ENCODE data around the gene CCDC27. TPM values are rescaled to one million over a fixed set of nuclear protein-coding genes. Genes with fewer than 3 reads are reported as not detected.

Gene CCDC27
- total RNA-seq, 1 experiment from 2014 or later: not detected

DNA sequence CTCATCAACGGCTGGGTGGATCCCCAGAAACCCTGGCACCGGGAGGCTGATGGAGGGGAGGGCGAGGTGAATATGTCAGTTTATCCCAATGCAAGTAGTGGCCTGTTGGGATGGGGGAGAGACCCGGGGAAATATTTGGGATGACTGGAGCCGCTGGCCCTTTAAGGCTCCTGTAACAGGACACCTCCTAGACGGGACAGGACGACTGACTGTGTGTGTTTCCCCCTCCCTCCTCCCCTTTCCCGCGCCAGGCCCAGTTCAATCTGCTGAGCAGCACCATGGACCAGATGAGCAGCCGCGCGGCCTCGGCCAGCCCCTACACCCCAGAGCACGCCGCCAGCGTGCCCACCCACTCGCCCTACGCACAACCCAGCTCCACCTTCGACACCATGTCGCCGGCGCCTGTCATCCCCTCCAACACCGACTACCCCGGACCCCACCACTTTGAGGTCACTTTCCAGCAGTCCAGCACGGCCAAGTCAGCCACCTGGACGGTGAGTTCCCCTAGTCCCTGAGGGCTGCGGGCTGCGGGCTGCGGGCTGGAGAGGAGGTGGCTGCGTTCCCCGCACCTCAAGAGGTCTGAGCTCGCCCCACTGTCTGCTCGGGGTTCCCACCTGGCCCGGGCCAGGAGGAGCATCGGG lies 44.8 kb upstream of the CCDC27 start:
- H3K27ac Mint-ChIP-seq (ENCODE audit: unreplicated experiment): no peak overlapping the region
- no TSS peak for BruUV-seq (replicated peaks)

DNA sequence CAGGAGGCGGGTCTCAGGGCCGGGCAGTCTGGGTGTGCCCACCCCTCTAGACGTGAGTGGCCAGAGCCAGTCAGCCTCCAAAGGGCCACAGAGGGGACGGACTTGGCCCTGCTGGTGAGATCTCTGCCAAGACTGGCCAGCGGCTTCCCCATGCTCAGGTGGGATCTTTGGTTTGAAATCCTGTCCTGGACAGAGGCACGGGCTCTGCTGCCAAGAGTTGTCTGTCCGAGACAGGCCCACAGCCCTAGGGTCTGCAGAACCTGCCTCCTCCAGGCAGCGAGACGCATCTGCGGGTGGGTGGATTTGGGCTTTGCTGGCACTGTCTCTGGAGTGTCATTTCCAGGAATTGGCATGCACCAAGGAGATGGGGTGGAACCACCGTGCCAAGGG lies 44.3 kb upstream of the CCDC27 start:
- Mint-ChIP-seq H3K9me3 (ENCODE audit: unreplicated experiment) (no peaks in the 10 kb centered on the region), H3K4me3 (ENCODE audit: unreplicated experiment) (no peak overlapping the region), H3K36me3 (ENCODE audit: insufficient read depth, unreplicated experiment) (no peaks in the 10 kb centered on the region), H3K27me3 (ENCODE audit: insufficient read depth, unreplicated experiment) (no peaks in the 10 kb centered on the region), H3K4me1 (ENCODE audit: low read depth, unreplicated experiment) (no peaks in the 10 kb centered on the region), H3K27ac (ENCODE audit: unreplicated experiment) (no peak overlapping the region)
- ChIA-PET POLR2A (no interaction called here), CTCF (no interaction called here)
- no peak overlapping the region for H3K4me3 ChIP-seq (ENCODE audit: low read depth, low read length)
- H3K9me3 ChIP-seq: no peaks in the 10 kb centered on the region
- no TSS peak for BruUV-seq (replicated peaks)
- DNase-seq: no peak
- intact Hi-C loops (cut with micrococcal nuclease; ENCODE audit: unreplicated experiment): no loop called here
- no peaks in the 10 kb centered on the region for H3K27me3 ChIP-seq (replicated peaks; ENCODE audit: control insufficient read depth, insufficient read depth, low read length)
- H3K4me1 ChIP-seq: no peaks in the 10 kb centered on the region
- no peak for TF ChIP-seq CTCF (IDR thresholded peaks at IDR 0.05; ENCODE audit: insufficient read depth in 1 of 2, low read depth in 1 of 2, low read length in 1 of 2, severe bottlenecking in 1 of 2, unreplicated experiment in 1 of 2)
- no peaks in the 10 kb centered on the region for H3K36me3 ChIP-seq (ENCODE audit: control insufficient read depth, insufficient read depth, low read length)

More for the DNA sequence above, 44.8 kb upstream of the CCDC27 start:
- DNase-seq: no peak
- Histone ChIP-seq H3K9me3 (no peaks in the 10 kb centered on the region), H3K4me3 (ENCODE audit: low read depth, low read length) (no peak overlapping the region), H3K27me3 (replicated peaks; ENCODE audit: control insufficient read depth, insufficient read depth, low read length) (no peaks in the 10 kb centered on the region), H3K4me1 (no peaks in the 10 kb centered on the region), H3K36me3 (ENCODE audit: control insufficient read depth, insufficient read depth, low read length) (no peaks in the 10 kb centered on the region)
- no peaks in the 10 kb centered on the region for H3K9me3 Mint-ChIP-seq (ENCODE audit: unreplicated experiment)
- no peak for TF ChIP-seq CTCF (IDR thresholded peaks at IDR 0.05; ENCODE audit: insufficient read depth in 1 of 2, low read depth in 1 of 2, low read length in 1 of 2, severe bottlenecking in 1 of 2, unreplicated experiment in 1 of 2)
- H3K36me3 Mint-ChIP-seq (ENCODE audit: insufficient read depth, unreplicated experiment): no peaks in the 10 kb centered on the region
- ChIA-PET POLR2A (no interaction called here), CTCF (no interaction called here)
- H3K27me3 Mint-ChIP-seq (ENCODE audit: insufficient read depth, unreplicated experiment): no peaks in the 10 kb centered on the region
- H3K4me1 Mint-ChIP-seq (ENCODE audit: low read depth, unreplicated experiment): no peaks in the 10 kb centered on the region
- H3K4me3 Mint-ChIP-seq (ENCODE audit: unreplicated experiment): no peak overlapping the region
- intact Hi-C loops (cut with micrococcal nuclease; ENCODE audit: unreplicated experiment): no loop called here

DNA sequence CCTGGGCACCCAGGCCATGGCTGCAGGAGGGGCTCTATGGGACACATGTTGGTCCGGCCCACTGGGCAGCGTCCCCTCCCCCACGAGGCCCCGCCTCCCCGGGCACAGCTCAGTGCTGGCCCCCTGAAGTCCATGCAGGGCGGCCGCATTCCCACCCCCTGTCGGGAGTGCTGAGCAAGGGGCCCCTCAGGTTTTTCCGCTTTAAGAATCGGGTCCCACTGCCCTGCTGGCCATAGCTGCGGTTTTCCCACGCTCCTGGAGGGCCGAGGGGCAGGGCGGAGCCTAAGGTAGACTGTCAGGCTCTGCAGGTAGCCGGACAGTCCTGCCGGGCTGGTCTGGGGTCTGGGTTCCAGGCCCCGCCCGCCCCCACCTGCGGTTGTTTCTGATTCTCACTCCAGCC lies 43.5 kb upstream of the CCDC27 start:
- CTCF ChIA-PET: no interaction called here
- DNase-seq: peak; percentile 14 to 47
- H3K4me3 ChIP-seq (ENCODE audit: low read depth, low read length): no peak overlapping the region
- no peak for TF ChIP-seq CTCF (IDR thresholded peaks at IDR 0.05; ENCODE audit: insufficient read depth in 1 of 2, low read depth in 1 of 2, low read length in 1 of 2, severe bottlenecking in 1 of 2, unreplicated experiment in 1 of 2)
- H3K4me1 ChIP-seq: no peaks in the 10 kb centered on the region
- Mint-ChIP-seq H3K9me3 (ENCODE audit: unreplicated experiment) (no peaks in the 10 kb centered on the region), H3K27me3 (ENCODE audit: insufficient read depth, unreplicated experiment) (no peaks in the 10 kb centered on the region), H3K4me3 (ENCODE audit: unreplicated experiment) (no peak overlapping the region), H3K36me3 (ENCODE audit: insufficient read depth, unreplicated experiment) (no peaks in the 10 kb centered on the region), H3K27ac (ENCODE audit: unreplicated experiment) (no peak overlapping the region), H3K4me1 (ENCODE audit: low read depth, unreplicated experiment) (no peaks in the 10 kb centered on the region)
- POLR2A ChIA-PET: no interaction called here
- no peaks in the 10 kb centered on the region for H3K27me3 ChIP-seq (replicated peaks; ENCODE audit: control insufficient read depth, insufficient read depth, low read length)
- BruUV-seq (replicated peaks): no TSS peak
- intact Hi-C loops (cut with micrococcal nuclease; ENCODE audit: unreplicated experiment): no loop called here
- H3K36me3 ChIP-seq (ENCODE audit: control insufficient read depth, insufficient read depth, low read length): no peaks in the 10 kb centered on the region
- H3K9me3 ChIP-seq: no peaks in the 10 kb centered on the region

Measured in Caco-2 (cell line).